B cell (primary cell): ENCODE measurements around the gene NR5A2. TPM values are rescaled to one million over a fixed set of nuclear protein-coding genes. Genes with fewer than 3 reads are reported as not detected.

Experiments used
- ATAC-seq: fragments of 200-7000 bp; cut with Tn5 transposase; one replicate; pipeline ENCODE4 v1.10.0; 2021; ENCODE audit warnings: low read depth, mild to moderate bottlenecking, moderate number of reproducible peaks, moderate library complexity
- CTCF ChIA-PET: fragments of 350-600 bp; sonication (Branson Sonifier 250); formaldehyde crosslinking; loops from one replicate; lab custom pipeline; 2021; ENCODE audit warnings: antibody characterized with exemption, inconsistent platforms; lab: Charles Lee
- POLR2A ChIA-PET: fragments of 350-600 bp; sonication (Branson Sonifier 250); formaldehyde crosslinking; loops from one replicate; lab custom pipeline; 2021; ENCODE audit warnings: antibody characterized with exemption; lab: Charles Lee
- DNase-seq: peaks from one replicate; pipeline ENCODE4 v3.0.0; 2013
- H2AFZ ChIP-seq: 2 replicates; pipeline ENCODE4 v1.6.1; 2012; ENCODE audit warnings: mild to moderate bottlenecking, low read depth, low read length; ENCODE audit not compliant: insufficient read depth, poor library complexity, severe bottlenecking
- H3K27ac ChIP-seq, 2 donors: 1 replicate in 1 of 2; 2 replicates in 1 of 2; pipeline ENCODE4 v1.5.1; 2012 to 2013; ENCODE audit warnings: low read length in 2 of 2, mild to moderate bottlenecking in 2 of 2, moderate library complexity in 1 of 2
- H3K27me3 ChIP-seq, 4 experiments: fragments of 200-600 bp in 1 of 4; sonication (generic) in 1 of 4; replicated peaks in 1 of 4; 1 replicate in 2 of 4; 2 replicates in 2 of 4; pipeline versions ENCODE4 v1.6.1 to v1.7.0; 2013 to 2016; ENCODE audit warnings: low read length in 3 of 4, mild to moderate bottlenecking in 2 of 4, mixed read lengths in 1 of 4, moderate library complexity in 1 of 4; ENCODE audit not compliant: insufficient read depth in 4 of 4, control insufficient read depth in 3 of 4; ENCODE audit errors: control extremely low read depth in 1 of 4
- H3K36me3 ChIP-seq, 2 experiments: replicated peaks in 1 of 2; 1 replicate in 1 of 2; 2 replicates in 1 of 2; pipeline versions ENCODE4 v1.6.1 to v1.7.1; 2013; ENCODE audit warnings: low read length in 1 of 2; ENCODE audit not compliant: insufficient read depth in 2 of 2, control insufficient read depth in 1 of 2; ENCODE audit errors: control extremely low read depth in 1 of 2, extremely low read depth in 1 of 2
- H3K4me1 ChIP-seq, 2 donors: fragments of 200-600 bp in 1 of 2; sonication (generic) in 1 of 2; 1 replicate in 1 of 2; 2 replicates in 1 of 2; pipeline versions ENCODE4 v1.5.1 to v1.6.1; 2013 to 2017; ENCODE audit warnings: low read length in 2 of 2; ENCODE audit not compliant: control insufficient read depth in 2 of 2, insufficient read depth in 2 of 2
- H3K4me2 ChIP-seq: replicated peaks from 2 replicates; pipeline ENCODE3; 2012; ENCODE audit warnings: mild to moderate bottlenecking, low read depth, low read length; ENCODE audit not compliant: poor library complexity, severe bottlenecking
- H3K4me3 ChIP-seq, 5 experiments: fragments of 200-600 bp in 1 of 5; sonication (generic) in 1 of 5; 1 replicate in 3 of 5; 2 replicates in 2 of 5; pipeline versions ENCODE4 v1.5.1 to v1.7.0; 2011 to 2016; ENCODE audit warnings: low read length in 4 of 5, mild to moderate bottlenecking in 4 of 5, low read depth in 2 of 5, control low read depth in 1 of 5, moderate library complexity in 1 of 5; ENCODE audit not compliant: insufficient read depth in 1 of 5; ENCODE audit errors: control extremely low read depth in 1 of 5, extremely low read depth in 1 of 5
- H3K79me2 ChIP-seq: fragments of 200-600 bp; sonication (generic); one replicate; pipeline ENCODE4 v1.6.0; 2016; ENCODE audit warnings: low read length; ENCODE audit not compliant: control insufficient read depth, insufficient read depth
- H3K9ac ChIP-seq: fragments of 200-600 bp; sonication (generic); 2 replicates; pipeline ENCODE4 v1.6.1; 2017; ENCODE audit warnings: mild to moderate bottlenecking, low read length, moderate library complexity
- H3K9me3 ChIP-seq, 3 donors: one replicate each; pipeline versions ENCODE4 v1.6.1 to v1.7.1; 2013; ENCODE audit warnings: low read length in 2 of 3; ENCODE audit not compliant: control insufficient read depth in 2 of 3, insufficient read depth in 1 of 3; ENCODE audit errors: control extremely low read depth in 1 of 3
- H4K20me1 ChIP-seq: 2 replicates; pipeline ENCODE4 v1.6.0; 2012; ENCODE audit warnings: mild to moderate bottlenecking, low read length; ENCODE audit not compliant: insufficient read depth, control insufficient read depth, poor library complexity, severe bottlenecking
- H3K27ac Mint-ChIP-seq: one replicate; pipeline ENCODE4 v1.8.0; 2021; ENCODE audit warnings: mixed read lengths
- H3K27me3 Mint-ChIP-seq: one replicate; pipeline ENCODE4 v1.8.0; 2021; ENCODE audit warnings: mixed read lengths
- H3K4me1 Mint-ChIP-seq: one replicate; pipeline ENCODE4 v1.8.0; 2021; ENCODE audit warnings: mixed read lengths
- H3K4me3 Mint-ChIP-seq: one replicate; pipeline ENCODE4 v1.8.0; 2021; ENCODE audit warnings: mixed read lengths
- H3K9me3 Mint-ChIP-seq: one replicate; pipeline ENCODE4 v1.8.0; 2022; ENCODE audit warnings: mixed read lengths; ENCODE audit not compliant: insufficient read depth
- CTCF ChIP-seq: fragments of 200-600 bp; IDR thresholded peaks from one replicate; pipeline ENCODE4 v1.8.0; 2022; ENCODE audit warnings: antibody characterized with exemption, mild to moderate bottlenecking
- EZH2 ChIP-seq: IDR thresholded peaks from 2 replicates; pipeline ENCODE4 v1.6.1; 2012; ENCODE audit warnings: borderline replicate concordance, low read depth, mild to moderate bottlenecking, moderate library complexity, low read length; ENCODE audit not compliant: insufficient read depth, poor library complexity, severe bottlenecking
- intact Hi-C: fragments of 100-400 bp; cut with micrococcal nuclease; formaldehyde crosslinking; loops from one replicate; pipeline ENCODE4 v1.10.0; 2022
- polyA plus RNA-seq: library from polyadenylated mRNA; depleted of rRNA; stranded (reverse); fragments of >200 nt; gene quantifications from 2 replicates; pipeline ENCODE4 v1.2.3, GENCODE V29; 2012
- total RNA-seq, 2 donors: library from RNA; stranded (reverse); fragments of 120-200 nt in 1 of 2; gene quantifications; 1 replicate in 1 of 2; 2 replicates in 1 of 2; pipeline versions ENCODE4 v1.2.3 to v1.2.4, GENCODE V29; 2013 to 2022

Gene NR5A2
- total and polyA plus RNA-seq, 2 donors (not counting 1 experiment from before 2014, with no cell fraction given): 0.07 TPM; not detected in 1

GRCh38 chr1:200154069-200154767 lies 126.7 kb downstream of the NR5A2 start:
- Histone ChIP-seq H3K4me2 (peak overlapping the region; percentile 63), H3K4me3 (peak overlapping the region in 2 of 5 experiments; percentile 18 to 50), H3K36me3 (no peaks in the 10 kb centered on the region), H3K79me2 (no peaks in the 10 kb centered on the region), H3K4me1 (peaks cover 40 to 52% of the 10 kb centered on the region in 2 donors), H4K20me1 (no peaks in the 10 kb centered on the region), H3K9me3 (no peaks in the 10 kb centered on the region), H2AFZ (peak overlapping the region; percentile 2), H3K9ac (peak overlapping the region; percentile 38), H3K27ac (peak overlapping the region; percentile 78 to 98), H3K27me3 (no peaks in the 10 kb centered on the region)
- CTCF ChIA-PET: interaction anchor here (0.6 to 2.4 kb wide), 8 partner anchors 12 to 734 kb away, joined by 3 to 12 read pairs (median 3); no protein-coding TSS in a partner anchor
- Mint-ChIP-seq H3K4me1 (peaks cover 59% of the 10 kb centered on the region), H3K4me3 (peak overlapping the region; percentile 80), H3K9me3 (peaks cover 2% of the 10 kb centered on the region), H3K27me3 (no peaks in the 10 kb centered on the region), H3K27ac (peak overlapping the region; percentile 93)
- DNase-seq (peak; percentile 78), ATAC-seq (peak; percentile 88)
- TF ChIP-seq CTCF (no peak), EZH2 (no peak)
- POLR2A ChIA-PET: interaction anchor here (0.7 kb wide), 1 partner anchor 20 kb away, joined by 3 read pairs; no protein-coding TSS in a partner anchor
- intact Hi-C loops: loop anchor here (1.0 to 10.0 kb wide), 5 partner anchors 13 to 1989 kb away; partner anchors contain the start of genes KIF21B and ZNF281

GRCh38 chr1:200157715-200158114 lies 130.2 kb downstream of the NR5A2 start:
- Mint-ChIP-seq H3K4me3 (no peak overlapping the region), H3K9me3 (peaks cover 2% of the 10 kb centered on the region), H3K27ac (no peak overlapping the region), H3K27me3 (no peaks in the 10 kb centered on the region), H3K4me1 (peaks cover 28% of the 10 kb centered on the region)
- H3K36me3 ChIP-seq: no peaks in the 10 kb centered on the region
- H3K79me2 ChIP-seq: no peaks in the 10 kb centered on the region
- H3K27ac ChIP-seq: no peak overlapping the region
- H2AFZ ChIP-seq: no peak overlapping the region
- DNase-seq (no peak), ATAC-seq (no peak)
- TF ChIP-seq EZH2: no peak
- no peak for TF ChIP-seq CTCF
- no peaks in the 10 kb centered on the region for H4K20me1 ChIP-seq
- no peaks in the 10 kb centered on the region for H3K9me3 ChIP-seq
- intact Hi-C loops: loop anchor here (10.0 kb wide), 2 partner anchors 867 to 1993 kb away; partner anchors contain the start of gene KIF21B
- H3K27me3 ChIP-seq: no peaks in the 10 kb centered on the region
- peaks cover 22 to 24% of the 10 kb centered on the region in 2 donors for H3K4me1 ChIP-seq
- no peak overlapping the region for H3K4me2 ChIP-seq
- no peak overlapping the region for H3K9ac ChIP-seq
- H3K4me3 ChIP-seq: no peak overlapping the region
- ChIA-PET POLR2A (no interaction called here), CTCF (interaction anchor here (0.9 to 1.0 kb wide), 2 partner anchors 13 to 15 kb away, joined by 3 read pairs; no protein-coding TSS in a partner anchor)
